T-helper 17 cell (primary cell): ENCODE measurements around the gene E2F2. TPM values are rescaled to one million over a fixed set of nuclear protein-coding genes. Genes with fewer than 3 reads are reported as not detected.
A peak's percentile ranks its signal among the peaks of the same experiment; 100 is the strongest.
"Not testable (repeated sequence)": the region's sequence is repeated elsewhere in the genome, so short reads cannot be mapped to it uniquely, and the experiment has no call there.

Experiments
- ATAC-seq: fragments of 150-1000 bp; cut with Tn5 transposase; 2 replicates; pipeline ENCODE4 v1.10.0; 2021; ENCODE audit warnings: mild to moderate bottlenecking, moderate library complexity
- DNase-seq, 3 donors: peaks; one replicate each; pipeline versions ENCODE4 v3.0.0 to v3.0.0-alpha.2; 2020 to 2021
- H3K9me3 ChIP-seq: one replicate; pipeline ENCODE4 v1.7.0; 2013; ENCODE audit warnings: low read length, mild to moderate bottlenecking; ENCODE audit not compliant: control insufficient read depth, poor library complexity, severe bottlenecking
- H3K27ac Mint-ChIP-seq: one replicate; pipeline ENCODE4 v1.8.0; 2022; ENCODE audit warnings: mild to moderate bottlenecking, moderate library complexity, mixed read lengths
- H3K27me3 Mint-ChIP-seq: one replicate; pipeline ENCODE4 v1.8.0; 2022; ENCODE audit warnings: mixed read lengths
- H3K36me3 Mint-ChIP-seq: one replicate; pipeline ENCODE4 v1.8.0; 2022; ENCODE audit warnings: low read depth, mixed read lengths
- H3K4me1 Mint-ChIP-seq: one replicate; pipeline ENCODE4 v1.8.0; 2022; ENCODE audit warnings: mild to moderate bottlenecking, mixed read lengths
- H3K4me3 Mint-ChIP-seq: one replicate; pipeline ENCODE4 v1.8.0; 2022; ENCODE audit warnings: mild to moderate bottlenecking, moderate library complexity, mixed read lengths
- total RNA-seq, 4 donors: library from RNA in 2 of 4; stranded (reverse) in 2 of 4; gene quantifications; one replicate each; pipeline ENCODE4 v1.2.3 and lab custom pipeline; 2022 to 2026

E2F2 gene
- total RNA-seq, 2 donors from 2014 or later, result 5.4 TPM

GRCh38 chr1:23548704-23549143 is 17.7 kb upstream of the E2F2 start:
- no peaks in the 10 kb centered on the region for H3K9me3 ChIP-seq
- no peaks in the 10 kb centered on the region for H3K36me3 Mint-ChIP-seq
- peak overlapping the region; percentile 71 for H3K27ac Mint-ChIP-seq
- DNase-seq (no peak), ATAC-seq (no peak)
- H3K4me1 Mint-ChIP-seq, result peaks cover 8% of the 10 kb centered on the region
- no peak overlapping the region for H3K4me3 Mint-ChIP-seq
- no peaks in the 10 kb centered on the region for H3K27me3 Mint-ChIP-seq

GRCh38 chr1:23546897-23547584 is 16.0 kb upstream of the E2F2 start:
- Mint-ChIP-seq H3K36me3 (no peaks in the 10 kb centered on the region), H3K27me3 (no peaks in the 10 kb centered on the region), H3K27ac (no peak overlapping the region), H3K4me3 (no peak overlapping the region), H3K4me1 (peaks cover 5% of the 10 kb centered on the region)
- no peaks in the 10 kb centered on the region for H3K9me3 ChIP-seq
- ATAC-seq (no peak), DNase-seq (no peak)

GRCh38 chr1:23545851-23546250 is 14.8 kb upstream of the E2F2 start:
- no peak overlapping the region for H3K27ac Mint-ChIP-seq

GRCh38 chr1:23544444-23545389 is 13.7 kb upstream of the E2F2 start:
- no peaks in the 10 kb centered on the region for H3K27me3 Mint-ChIP-seq
- H3K27ac Mint-ChIP-seq, result no peak overlapping the region
- ATAC-seq (peak; percentile 37), DNase-seq (peak; percentile 50 to 58 (median 51))
- no peak overlapping the region for H3K4me3 Mint-ChIP-seq
- peaks cover 11% of the 10 kb centered on the region for H3K4me1 Mint-ChIP-seq
- no peaks in the 10 kb centered on the region for H3K9me3 ChIP-seq
- H3K36me3 Mint-ChIP-seq, result no peaks in the 10 kb centered on the region

More at GRCh38 chr1:23545851-23546250, 14.8 kb upstream of the E2F2 start:
- ATAC-seq (no peak), DNase-seq (no peak)
- no peaks in the 10 kb centered on the region for H3K9me3 ChIP-seq
- Mint-ChIP-seq H3K4me3 (no peak overlapping the region), H3K27me3 (no peaks in the 10 kb centered on the region), H3K4me1 (peaks cover 7% of the 10 kb centered on the region), H3K36me3 (no peaks in the 10 kb centered on the region)

GRCh38 chr1:23543707-23544443 is 12.8 kb upstream of the E2F2 start:
- no peak for DNase-seq
- Mint-ChIP-seq H3K27ac (no peak overlapping the region), H3K4me3 (no peak overlapping the region), H3K4me1 (peaks cover 13% of the 10 kb centered on the region), H3K36me3 (no peaks in the 10 kb centered on the region), H3K27me3 (no peaks in the 10 kb centered on the region)
- no peak for ATAC-seq
- H3K9me3 ChIP-seq, result no peaks in the 10 kb centered on the region

GRCh38 chr1:23542940-23543339 is 11.9 kb upstream of the E2F2 start:
- H3K4me3 Mint-ChIP-seq, DNase-seq, H3K9me3 ChIP-seq, H3K36me3 Mint-ChIP-seq, H3K27ac Mint-ChIP-seq, ATAC-seq, H3K27me3 Mint-ChIP-seq: not testable (repeated sequence)
- peaks cover 13% of the 10 kb centered on the region for H3K4me1 Mint-ChIP-seq

- H3K36me3 Mint-ChIP-seq, result no peaks in the 10 kb centered on the region
Observed at GRCh38 chr1:23539698-23540266, 8.7 kb upstream of the E2F2 start.

GRCh38 chr1:23537296-23537973 is 6.4 kb upstream of the E2F2 start:
- H3K4me3 Mint-ChIP-seq, result no peak overlapping the region
- no peaks in the 10 kb centered on the region for H3K36me3 Mint-ChIP-seq
- peaks cover 25% of the 10 kb centered on the region for H3K4me1 Mint-ChIP-seq
- no peak overlapping the region for H3K27ac Mint-ChIP-seq
- DNase-seq, result no peak
- H3K27me3 Mint-ChIP-seq, result no peaks in the 10 kb centered on the region
- no peaks in the 10 kb centered on the region for H3K9me3 ChIP-seq
- no peak for ATAC-seq

More at GRCh38 chr1:23539698-23540266, 8.7 kb upstream of the E2F2 start:
- ATAC-seq (peak; percentile 96), DNase-seq (peak; percentile 73 to 87 (median 85))
- peaks cover 17% of the 10 kb centered on the region for H3K4me1 Mint-ChIP-seq
- no peaks in the 10 kb centered on the region for H3K9me3 ChIP-seq
- peak overlapping the region; percentile 34 for H3K27ac Mint-ChIP-seq
- no peaks in the 10 kb centered on the region for H3K27me3 Mint-ChIP-seq
- H3K4me3 Mint-ChIP-seq, result peak overlapping the region; percentile 77

- no peaks in the 10 kb centered on the region for H3K27me3 Mint-ChIP-seq
- H3K4me3 Mint-ChIP-seq, result peak overlapping the region; percentile 88
- H3K27ac Mint-ChIP-seq, result peak overlapping the region; percentile 96
- H3K36me3 Mint-ChIP-seq, result no peaks in the 10 kb centered on the region
- peaks cover 46% of the 10 kb centered on the region for H3K4me1 Mint-ChIP-seq
- ATAC-seq (peak; percentile 20), DNase-seq (no peak)
- H3K9me3 ChIP-seq, result no peaks in the 10 kb centered on the region
Observed at GRCh38 chr1:23533246-23534023, 2.4 kb upstream of the E2F2 start.

GRCh38 chr1:23531562-23532094 is 595 bp upstream of the E2F2 start:
- Mint-ChIP-seq H3K27ac (peak overlapping the region; percentile 83), H3K27me3 (no peaks in the 10 kb centered on the region), H3K36me3 (no peaks in the 10 kb centered on the region), H3K4me1 (peaks cover 61% of the 10 kb centered on the region), H3K4me3 (peak overlapping the region; percentile 95)
- H3K9me3 ChIP-seq, result no peaks in the 10 kb centered on the region
- no peak for DNase-seq
- no peak for ATAC-seq

- H3K4me3 Mint-ChIP-seq, result peak overlapping the region; percentile 83
- H3K27me3 Mint-ChIP-seq, result no peaks in the 10 kb centered on the region
- no peaks in the 10 kb centered on the region for H3K36me3 Mint-ChIP-seq
- H3K9me3 ChIP-seq, result no peaks in the 10 kb centered on the region
- DNase-seq (no peak), ATAC-seq (no peak)
- H3K27ac Mint-ChIP-seq, result peak overlapping the region; percentile 96
- H3K4me1 Mint-ChIP-seq, result peaks cover 73% of the 10 kb centered on the region
Observed at GRCh38 chr1:23530087-23530746, 816 bp downstream of the E2F2 start.
